WTC11 (cell line): Measurements from ENCODE around the gene IPO9.

Experiments
- ATF1 ChIP-seq: sonication (generic); formaldehyde crosslinking; IDR thresholded peaks from 2 replicates; pipeline ENCODE4 v1.8.1; 2023; ENCODE audit warnings: mild to moderate bottlenecking, moderate library complexity, missing genetic modification reagents
- CBFB ChIP-seq: sonication (generic); formaldehyde crosslinking; IDR thresholded peaks from 2 replicates; pipeline ENCODE4 v1.8.1; 2022; ENCODE audit warnings: mild to moderate bottlenecking, low read depth, missing genetic modification reagents
- CREB1 ChIP-seq: sonication (generic); formaldehyde crosslinking; IDR thresholded peaks from 2 replicates; pipeline ENCODE4 v1.8.0; 2023; ENCODE audit warnings: mild to moderate bottlenecking, missing genetic modification reagents
- CTCF ChIP-seq: fragments of 200-600 bp; IDR thresholded peaks from 2 replicates; pipeline ENCODE4 v1.8.0; 2022; ENCODE audit warnings: antibody characterized with exemption
- ETV6 ChIP-seq: sonication (generic); formaldehyde crosslinking; IDR thresholded peaks from 2 replicates; pipeline ENCODE4 v1.8.1; 2022; ENCODE audit warnings: mild to moderate bottlenecking, missing genetic modification reagents
- FOXJ3 ChIP-seq: sonication (generic); formaldehyde crosslinking; IDR thresholded peaks from 2 replicates; pipeline ENCODE4 v1.9.0; 2021; ENCODE audit warnings: missing genetic modification reagents, mild to moderate bottlenecking, borderline replicate concordance
- FOXK1 ChIP-seq: sonication (generic); formaldehyde crosslinking; IDR thresholded peaks from 2 replicates; pipeline ENCODE4 v1.8.0; 2022; ENCODE audit warnings: mild to moderate bottlenecking, moderate library complexity, missing genetic modification reagents
- MAX ChIP-seq: sonication (generic); formaldehyde crosslinking; IDR thresholded peaks from 2 replicates; pipeline ENCODE4 v1.8.0; 2022; ENCODE audit warnings: mild to moderate bottlenecking, missing genetic modification reagents
- NFATC4 ChIP-seq: fragments of 250-450 bp; sonication (Bioruptor Pico); IDR thresholded peaks from 2 replicates; pipeline ENCODE4 v1.9.0; 2021; ENCODE audit warnings: mild to moderate bottlenecking
- NFE2L1 ChIP-seq: sonication (generic); formaldehyde crosslinking; IDR thresholded peaks from 2 replicates; pipeline ENCODE4 v1.8.1; 2023; ENCODE audit warnings: missing genetic modification reagents
- NFYB ChIP-seq: sonication (generic); formaldehyde crosslinking; conservative IDR thresholded peaks from 2 replicates; pipeline ENCODE4 v1.8.0; 2022; ENCODE audit warnings: low read depth, missing genetic modification reagents
- USF2 ChIP-seq: sonication (generic); formaldehyde crosslinking; IDR thresholded peaks from 2 replicates; pipeline ENCODE4 v1.8.1; 2023; ENCODE audit warnings: mild to moderate bottlenecking, missing genetic modification reagents, moderate library complexity
- ZNF121 ChIP-seq: sonication (generic); formaldehyde crosslinking; IDR thresholded peaks from 2 replicates; pipeline ENCODE4 v1.8.0; 2023; ENCODE audit warnings: missing genetic modification reagents
- ZSCAN18 ChIP-seq: fragments of 250-450 bp; sonication (Bioruptor Pico); IDR thresholded peaks from 2 replicates; pipeline ENCODE4 v2.1.2; 2022; ENCODE audit warnings: mild to moderate bottlenecking, moderate library complexity

GRCh38 chr1:201885531-201886075 lies 56.6 kb downstream of the IPO9 start:
- TF ChIP-seq CTCF, result no peak
- TF ChIP-seq CREB1 (CRISPR knock-in tag), result no peak
- TF ChIP-seq CBFB (CRISPR knock-in tag), result no peak
- no peak for TF ChIP-seq NFE2L1
- TF ChIP-seq ZNF121, result no peak
- no peak for TF ChIP-seq FOXK1
- no peak for TF ChIP-seq NFATC4 (CRISPR knock-in tag)
- TF ChIP-seq NFYB, result no peak
- TF ChIP-seq ATF1 (CRISPR knock-in tag), result no peak
- TF ChIP-seq USF2 (CRISPR knock-in tag), result no peak
- TF ChIP-seq FOXJ3 (CRISPR knock-in tag), result no peak
- TF ChIP-seq ZSCAN18 (CRISPR knock-in tag), result no peak
- TF ChIP-seq ETV6, result no peak
- no peak for TF ChIP-seq MAX (CRISPR knock-in tag)
